HepG2 (cell line): ENCODE results near the gene KIAA1549. TPM values are rescaled to one million over a fixed set of nuclear protein-coding genes. Genes with fewer than 3 reads are reported as not detected.

Experiments
- ATAC-seq: fragments of 200-7000 bp; cut with Tn5 transposase; 3 replicates; pipeline ENCODE4 v1.9.1; 2020; ENCODE audit warnings: mild to moderate bottlenecking, moderate library complexity
- BruUV-seq: library from RNA; stranded (reverse); fragments of 400-500 nt; replicated peaks from 2 replicates; lab custom pipeline; 2021; lab: Mats Ljungman, UMichigan
- CTCF ChIA-PET: fragments of 300-600 bp; formaldehyde crosslinking; extraction: SDS; loops from one replicate; lab custom pipeline; 2021; ENCODE audit warnings: low total read pairs, inconsistent platforms, low intra/inter-chr PET ratio; lab: Yijun Ruan, JAX
- POLR2A ChIA-PET: fragments of 350-600 bp; sonication (Branson Sonifier 250); formaldehyde crosslinking; loops from one replicate; lab custom pipeline; 2020; ENCODE audit warnings: antibody characterized with exemption, inconsistent platforms; lab: Yijun Ruan, JAX
- DNase-seq: peaks from one replicate; pipeline ENCODE4 v3.0.0-alpha.2; 2015; ENCODE audit warnings: low spot score
- FAIRE-seq: peaks from 3 replicates; lab custom pipeline; 2011; peaks lifted over from hg19 to GRCh38; lab: Jason Lieb, UNC
- H2AFZ ChIP-seq: one replicate; pipeline ENCODE4 v1.6.1; 2011; ENCODE audit warnings: low read length, inconsistent platforms
- H3K27ac ChIP-seq: fragments of 300-600 bp; 3 replicates; pipeline ENCODE4 v1.8.0; 2011; ENCODE audit warnings: mixed run types, mild to moderate bottlenecking, mixed read lengths, low read length, inconsistent platforms; ENCODE audit not compliant: insufficient read depth; ENCODE audit errors: extremely low read length
- H3K27me3 ChIP-seq, 2 experiments: fragments of 200-600 bp in 1 of 2; 2 replicates in 1 of 2; 3 replicates in 1 of 2; pipeline versions ENCODE4 v1.6.0 to v1.8.0; 2011; ENCODE audit warnings: low read length in 2 of 2, mild to moderate bottlenecking in 2 of 2, moderate library complexity in 2 of 2, inconsistent platforms in 1 of 2; ENCODE audit not compliant: insufficient read depth in 2 of 2, control insufficient read depth in 1 of 2
- H3K36me3 ChIP-seq, 2 experiments: fragments of 200-600 bp in 1 of 2; replicated peaks in 1 of 2; 2 replicates in 1 of 2; 3 replicates in 1 of 2; pipeline versions ENCODE4 v1.5.1 to v1.8.0; 2011; ENCODE audit warnings: low read length in 2 of 2, inconsistent platforms in 1 of 2; ENCODE audit not compliant: insufficient read depth in 2 of 2, control insufficient read depth in 1 of 2
- H3K4me1 ChIP-seq: 2 replicates; pipeline ENCODE4 v1.5.1; 2012; ENCODE audit warnings: low read length, inconsistent platforms; ENCODE audit not compliant: insufficient read depth
- H3K4me2 ChIP-seq: 2 replicates; pipeline ENCODE4 v1.6.0; 2011; ENCODE audit warnings: low read depth, low read length, inconsistent platforms
- H3K4me3 ChIP-seq, 3 experiments: fragments of 200-600 bp in 1 of 3; sonication (generic), shearing (Covaris generic) in 1 of 3; replicated peaks in 1 of 3; 2 replicates each; pipeline ENCODE4 v1.5.1; 2011 to 2016; ENCODE audit warnings: low read length in 3 of 3, inconsistent platforms in 2 of 3, low read depth in 2 of 3, mild to moderate bottlenecking in 2 of 3, control low read depth in 1 of 3, mixed read lengths in 1 of 3; ENCODE audit not compliant: insufficient read depth in 1 of 3
- H3K79me2 ChIP-seq: one replicate; pipeline ENCODE4 v1.6.1; 2011; ENCODE audit warnings: low read length, inconsistent platforms; ENCODE audit not compliant: insufficient read depth
- H3K9ac ChIP-seq: 2 replicates; pipeline ENCODE4 v1.6.0; 2011; ENCODE audit warnings: mild to moderate bottlenecking, low read depth, low read length, inconsistent platforms; ENCODE audit not compliant: insufficient read depth
- H3K9me3 ChIP-seq: 2 replicates; pipeline ENCODE4 v1.5.1; 2012; ENCODE audit warnings: mild to moderate bottlenecking, low read length
- H4K20me1 ChIP-seq: 2 replicates; pipeline ENCODE4 v1.6.0; 2011; ENCODE audit warnings: inconsistent platforms, mild to moderate bottlenecking, low read length, moderate library complexity; ENCODE audit not compliant: insufficient read depth
- IRF9 ChIP-seq: sonication (generic); formaldehyde crosslinking; IDR thresholded peaks from 2 replicates; pipeline ENCODE4 v1.8.0; 2022; ENCODE audit warnings: missing genetic modification reagents, mild to moderate bottlenecking, borderline replicate concordance
- KDM5B ChIP-seq: sonication (generic); formaldehyde crosslinking; IDR thresholded peaks from 2 replicates; pipeline ENCODE4 v1.4.0; 2020; ENCODE audit warnings: missing genetic modification reagents, mild to moderate bottlenecking, borderline replicate concordance
- MIER2 ChIP-seq: IDR thresholded peaks from 2 replicates; pipeline ENCODE4 v1.6.1; 2016; ENCODE audit warnings: missing biosample characterization, missing genetic modification reagents
- NR1H2 ChIP-seq: sonication (generic); formaldehyde crosslinking; IDR thresholded peaks from 2 replicates; pipeline ENCODE4 v1.8.1; 2022; ENCODE audit warnings: low read depth, missing genetic modification reagents, borderline replicate concordance
- SMAD1 ChIP-seq: sonication (generic); formaldehyde crosslinking; IDR thresholded peaks from 2 replicates; pipeline ENCODE4 v1.4.0; 2020; ENCODE audit warnings: missing genetic modification reagents, low read depth, mild to moderate bottlenecking, borderline replicate concordance
- ZNF232 ChIP-seq: sonication (generic); formaldehyde crosslinking; IDR thresholded peaks from 2 replicates; pipeline ENCODE4 v1.4.0; 2020; ENCODE audit warnings: missing genetic modification reagents, borderline replicate concordance
- ZNF251 ChIP-seq: sonication (generic); formaldehyde crosslinking; IDR thresholded peaks from 2 replicates; pipeline ENCODE4 v1.9.0; 2021; ENCODE audit warnings: mild to moderate bottlenecking, missing genetic modification reagents
- ZNF264 ChIP-seq: sonication (generic); formaldehyde crosslinking; IDR thresholded peaks from 2 replicates; pipeline ENCODE4 v1.4.0; 2020; ENCODE audit warnings: missing genetic modification reagents
- ZNF672 ChIP-seq: sonication (generic); formaldehyde crosslinking; IDR thresholded peaks from 2 replicates; pipeline ENCODE4 v1.8.1; 2022; ENCODE audit warnings: missing genetic modification reagents
- ZNF839 ChIP-seq: sonication (generic); formaldehyde crosslinking; IDR thresholded peaks from 2 replicates; pipeline ENCODE4 v1.4.0; 2020; ENCODE audit warnings: missing genetic modification reagents, mild to moderate bottlenecking, borderline replicate concordance
- WGBS: methylation state at CpG from one replicate; pipeline ENCODE4 v1.1.6; 2017; ENCODE audit warnings: low lambda C conversion rate; 5-methylcytosine and 5-hydroxymethylcytosine counted together
- in situ Hi-C: cut with HindIII; loops from 2 replicates; pipeline ENCODE4 v1.10.0; 2017; ENCODE audit warnings: low pct_unique_long_range_greater_than_20kb; ENCODE audit not compliant: extremely low pct_ligation_motif_present
- intact Hi-C: fragments of 100-400 bp; cut with micrococcal nuclease; formaldehyde crosslinking; loops from one replicate; pipeline ENCODE4 v1.10.0; 2022; ENCODE audit not compliant: unreplicated experiment
- polyA plus RNA-seq, 8 experiments: library from polyadenylated mRNA; depleted of rRNA in 3 of 8; stranded (reverse) in 7 of 8; unstranded in 1 of 8; fragments of >200 nt; fragmentation: Illumina TruSeq in 4 of 8; extraction: Trizol in 4 of 8; gene quantifications; 2 replicates each; pipeline versions ENCODE4 v1.2.1 to v1.2.3, GENCODE V29; 2011 to 2016; ENCODE audit warnings: low read depth in 4 of 8, missing spikeins in 1 of 8, mixed read lengths in 1 of 8; ENCODE audit not compliant: insufficient read depth in 1 of 8
- total RNA-seq, 5 experiments: library from RNA; depleted of rRNA; stranded (reverse); fragments of >200 nt; fragmentation: Illumina TruSeq; extraction: Trizol; gene quantifications; 2 replicates each; pipeline ENCODE4 v1.2.3, GENCODE V29; 2016; ENCODE audit warnings: low read depth in 1 of 5

The KIAA1549 gene
- total and polyA plus RNA-seq, 2 of the 13 experiments (the other 11 are each of a cell fraction or from before 2014, with no cell fraction given): 1.1 to 1.8 TPM

GRCh38 chr7:138907201-138907847, 73.9 kb downstream of the KIAA1549 start:
- no peak overlapping the region for H3K9ac ChIP-seq
- H3K4me3 ChIP-seq: no peak overlapping the region
- H3K36me3 ChIP-seq: peaks cover 2 to 3% of the 10 kb centered on the region in 2 experiments; a peak in 2 of 5 replicates
- POLR2A ChIA-PET: interaction anchor here (0.5 kb wide), 1 partner anchor 35 kb away, joined by 3 read pairs; no protein-coding TSS in a partner anchor
- no peaks in the 10 kb centered on the region for H3K9me3 ChIP-seq
- 95% methylated on average over 5 of the region's 5 CpGs for WGBS
- BruUV-seq: no TSS peak
- in situ Hi-C loops (no loop called here), intact Hi-C loops (no loop called here)
- no peak overlapping the region for H2AFZ ChIP-seq
- no peaks in the 10 kb centered on the region for H4K20me1 ChIP-seq
- no peak for TF ChIP-seq SMAD1 (CRISPR knock-in tag)
- TF ChIP-seq NR1H2 (CRISPR knock-in tag): no peak
- H3K4me2 ChIP-seq: no peak overlapping the region
- FAIRE-seq: no peak
- DNase-seq: no peak
- H3K27ac ChIP-seq: no peak overlapping the region
- ATAC-seq: no peak
- CTCF ChIA-PET: no interaction called here
- H3K27me3 ChIP-seq: no peaks in the 10 kb centered on the region
- no peaks in the 10 kb centered on the region for H3K79me2 ChIP-seq
- no peaks in the 10 kb centered on the region for H3K4me1 ChIP-seq

GRCh38 chr7:138903859-138904435, 77.2 kb downstream of the KIAA1549 start:
- ChIA-PET CTCF (no interaction called here), POLR2A (no interaction called here)
- no peaks in the 10 kb centered on the region for H3K9me3 ChIP-seq
- no peaks in the 10 kb centered on the region for H3K79me2 ChIP-seq
- DNase-seq (no peak), FAIRE-seq (no peak), ATAC-seq (no peak)
- BruUV-seq: no TSS peak
- H3K27me3 ChIP-seq: no peaks in the 10 kb centered on the region
- intact Hi-C loops: no loop called here
- in situ Hi-C loops: no loop called here
- no peak overlapping the region for H3K4me2 ChIP-seq
- TF ChIP-seq MIER2 (no peak), ZNF672 (CRISPR knock-in tag) (no peak), ZNF251 (CRISPR knock-in tag) (no peak), ZNF232 (CRISPR knock-in tag) (no peak), ZNF839 (CRISPR knock-in tag) (no peak), KDM5B (no peak), ZNF264 (CRISPR knock-in tag) (no peak), IRF9 (CRISPR knock-in tag) (no peak)
- no peaks in the 10 kb centered on the region for H4K20me1 ChIP-seq
- 88% methylated on average over 13 of the region's 14 CpGs for WGBS
- no peak overlapping the region for H3K27ac ChIP-seq
- H2AFZ ChIP-seq: no peak overlapping the region
- H3K4me1 ChIP-seq: no peaks in the 10 kb centered on the region
- peaks cover 2 to 3% of the 10 kb centered on the region in 2 experiments; a peak in 2 of 5 replicates for H3K36me3 ChIP-seq
- no peak overlapping the region for H3K9ac ChIP-seq
- H3K4me3 ChIP-seq: no peak overlapping the region
